ENCODE results near the gene VASN. TPM values are rescaled to one million over a fixed set of nuclear protein-coding genes. Genes with fewer than 3 reads are reported as not detected.
A peak's percentile ranks its signal among the peaks of the same experiment; 100 is the strongest.

The VASN gene
- total RNA-seq, 1 donor from 2014 or later, result 37.6 TPM

GRCh38 chr16:4373909-4374742, 2.5 kb downstream of the VASN start:
- Mint-ChIP-seq H3K36me3 (no peaks in the 10 kb centered on the region), H3K27me3 (ENCODE audit: low read depth) (no peaks in the 10 kb centered on the region), H3K4me1 (peaks cover 47% of the 10 kb centered on the region), H3K27ac (peak overlapping the region; percentile 92), H3K4me3 (peak overlapping the region; percentile 89), H3K9me3 (no peaks in the 10 kb centered on the region)
- DNase-seq (ENCODE audit: low spot score in 2 of 2, unreplicated experiment in 2 of 2), result peak; percentile 65 to 82
- no peak for TF ChIP-seq CTCF (IDR thresholded peaks at IDR 0.05; ENCODE audit: unreplicated experiment)

GRCh38 chr16:4375717-4376116, 4.1 kb downstream of the VASN start:
- H3K9me3 Mint-ChIP-seq, result no peaks in the 10 kb centered on the region
- no peaks in the 10 kb centered on the region for H3K27me3 Mint-ChIP-seq (ENCODE audit: low read depth)
- H3K36me3 Mint-ChIP-seq, result no peaks in the 10 kb centered on the region
- H3K4me1 Mint-ChIP-seq, result peaks cover 49% of the 10 kb centered on the region
- DNase-seq (ENCODE audit: low spot score in 2 of 2, unreplicated experiment in 2 of 2), result no peak
- no peak for TF ChIP-seq CTCF (IDR thresholded peaks at IDR 0.05; ENCODE audit: unreplicated experiment)
- H3K4me3 Mint-ChIP-seq, result peak overlapping the region; percentile 33
- H3K27ac Mint-ChIP-seq, result peak overlapping the region; percentile 82

GRCh38 chr16:4376126-4376892, 4.7 kb downstream of the VASN start:
- peaks cover 44% of the 10 kb centered on the region for H3K4me1 Mint-ChIP-seq
- peak overlapping the region; percentile 87 for H3K27ac Mint-ChIP-seq
- TF ChIP-seq CTCF (IDR thresholded peaks at IDR 0.05; ENCODE audit: unreplicated experiment), result no peak
- H3K36me3 Mint-ChIP-seq, result no peaks in the 10 kb centered on the region
- H3K4me3 Mint-ChIP-seq, result no peak overlapping the region
- no peaks in the 10 kb centered on the region for H3K27me3 Mint-ChIP-seq (ENCODE audit: low read depth)
- DNase-seq (ENCODE audit: low spot score in 2 of 2, unreplicated experiment in 2 of 2), result no peak
- H3K9me3 Mint-ChIP-seq, result no peaks in the 10 kb centered on the region

GRCh38 chr16:4376893-4377572, 5.4 kb downstream of the VASN start:
- Mint-ChIP-seq H3K4me1 (peaks cover 43% of the 10 kb centered on the region), H3K27me3 (ENCODE audit: low read depth) (no peaks in the 10 kb centered on the region), H3K9me3 (no peaks in the 10 kb centered on the region), H3K27ac (peak overlapping the region; percentile 87), H3K4me3 (peak overlapping the region; percentile 22), H3K36me3 (no peaks in the 10 kb centered on the region)
- no peak for TF ChIP-seq CTCF (IDR thresholded peaks at IDR 0.05; ENCODE audit: unreplicated experiment)
- no peak for DNase-seq (ENCODE audit: low spot score in 2 of 2, unreplicated experiment in 2 of 2)

- Mint-ChIP-seq H3K27ac (peak overlapping the region; percentile 87), H3K27me3 (ENCODE audit: low read depth) (no peaks in the 10 kb centered on the region), H3K4me3 (peak overlapping the region; percentile 22), H3K4me1 (peaks cover 41% of the 10 kb centered on the region), H3K36me3 (no peaks in the 10 kb centered on the region), H3K9me3 (no peaks in the 10 kb centered on the region)
- no peak for DNase-seq (ENCODE audit: low spot score in 2 of 2, unreplicated experiment in 2 of 2)
- no peak for TF ChIP-seq CTCF (IDR thresholded peaks at IDR 0.05; ENCODE audit: unreplicated experiment)
Observed at GRCh38 chr16:4377573-4378154, 6.0 kb downstream of the VASN start.
